LNCaP clone FGC (cell line): ENCODE data around the gene HRCT1.

Experiments
- DNase-seq: peaks from one replicate; pipeline ENCODE4 v3.0.0-alpha.2; 2011; ENCODE audit warnings: low read depth
- H3K4me3 ChIP-seq: 2 replicates; pipeline ENCODE4 v1.5.1; 2011; ENCODE audit warnings: mild to moderate bottlenecking, low read depth, low read length, control low read depth
- CTCF ChIP-seq: IDR thresholded peaks from 2 replicates; pipeline ENCODE4 v1.5.1; 2012; ENCODE audit warnings: mild to moderate bottlenecking; ENCODE audit not compliant: control insufficient read depth, insufficient read depth; ENCODE audit errors: extremely low read depth

Gene HRCT1

DNA sequence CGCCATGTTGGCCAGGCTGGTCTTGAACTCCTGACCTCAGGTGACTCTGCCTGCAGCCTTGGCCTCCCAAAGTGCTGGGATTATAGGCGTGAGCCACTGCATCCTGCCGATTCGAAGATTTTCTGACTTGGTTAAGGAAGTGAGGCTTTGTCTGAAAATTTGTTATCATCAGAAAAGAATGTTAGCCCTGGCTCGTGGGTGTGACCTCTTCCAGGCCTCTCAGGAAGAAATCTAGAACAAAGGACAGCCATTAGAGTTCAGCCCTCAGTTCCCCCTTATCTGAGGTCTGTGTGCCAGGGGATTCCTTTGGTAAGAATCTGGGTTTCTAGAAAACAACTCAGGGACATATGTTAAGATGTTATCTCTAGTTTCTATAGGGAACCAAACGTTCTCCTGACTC is 45.7 kb downstream of the HRCT1 start:
- H3K4me3 ChIP-seq, result no peak overlapping the region
- TF ChIP-seq CTCF, result no peak
- DNase-seq, result no peak

GRCh38 chr9:35952526-35953191 is 46.7 kb downstream of the HRCT1 start:
- H3K4me3 ChIP-seq, result no peak overlapping the region
- no peak for TF ChIP-seq CTCF
- no peak for DNase-seq

- peak; percentile 65 for DNase-seq
- peak; percentile 83 for TF ChIP-seq CTCF
- H3K4me3 ChIP-seq, result no peak overlapping the region
These were observed 49.0 kb downstream of the HRCT1 start for GRCh38 chr9:35954942-35955546.

- no peak for TF ChIP-seq CTCF
- no peak for DNase-seq
These were observed 50.6 kb downstream of the HRCT1 start for GRCh38 chr9:35956651-35957050.

More at GRCh38 chr9:35956651-35957050, 50.6 kb downstream of the HRCT1 start:
- no peak overlapping the region for H3K4me3 ChIP-seq
